Measurements from ENCODE around the gene FSD2. TPM values are rescaled to one million over a fixed set of nuclear protein-coding genes. Genes with fewer than 3 reads are reported as not detected.

FSD2 gene
- total RNA-seq, 2 donors from 2014 or later = not detected

- H3K27me3 Mint-ChIP-seq (ENCODE audit: insufficient read depth) = peaks cover 19% of the 10 kb centered on the region
- no peaks in the 10 kb centered on the region for H3K36me3 ChIP-seq (ENCODE audit: control insufficient read depth, insufficient read depth, low read length)
- no peaks in the 10 kb centered on the region for H3K9me3 ChIP-seq (ENCODE audit: control insufficient read depth, low read length)
- H3K4me3 Mint-ChIP-seq = no peak overlapping the region
- H3K9me3 Mint-ChIP-seq = no peaks in the 10 kb centered on the region
- no peak overlapping the region for H3K9ac ChIP-seq (ENCODE audit: extremely low read depth, low read length, poor library complexity, severe bottlenecking)
- no peak overlapping the region for H3K27ac ChIP-seq (ENCODE audit: low read depth, low read length)
- H3K27ac Mint-ChIP-seq = no peak overlapping the region
- WGBS, 2 experiments (ENCODE audit: insufficient coverage in 1 of 2, insufficient read length in 1 of 2) = 79 to 86% methylated on average over 1 to 4 of the region's 4 CpGs
- H3K36me3 Mint-ChIP-seq (ENCODE audit: low read depth) = no peaks in the 10 kb centered on the region
- peaks cover 6% of the 10 kb centered on the region for H3K27me3 ChIP-seq (ENCODE audit: control insufficient read depth, insufficient read depth, low read length, poor library complexity, severe bottlenecking)
- TF ChIP-seq CTCF (conservative IDR thresholded peaks at IDR 0.05) = no peak
- H3K4me1 Mint-ChIP-seq = no peaks in the 10 kb centered on the region
- H3K4me3 ChIP-seq (ENCODE audit: low read length) = no peak overlapping the region
- no peak for DNase-seq
- no peaks in the 10 kb centered on the region for H3K4me1 ChIP-seq (ENCODE audit: control insufficient read depth, insufficient read depth, low read length)
These were observed 24.5 kb downstream of the FSD2 start for GRCh38 chr15:82781349-82781748.

- no peak for DNase-seq
- H3K4me1 ChIP-seq (ENCODE audit: control insufficient read depth, insufficient read depth, low read length) = no peaks in the 10 kb centered on the region
- H3K9me3 Mint-ChIP-seq = no peaks in the 10 kb centered on the region
- no peak overlapping the region for H3K4me3 ChIP-seq (ENCODE audit: low read length)
- H3K36me3 Mint-ChIP-seq (ENCODE audit: low read depth) = no peaks in the 10 kb centered on the region
- H3K27ac Mint-ChIP-seq = no peak overlapping the region
- H3K27ac ChIP-seq (ENCODE audit: low read depth, low read length) = no peak overlapping the region
- no peak overlapping the region for H3K9ac ChIP-seq (ENCODE audit: extremely low read depth, low read length, poor library complexity, severe bottlenecking)
- 77 to 89% methylated on average over 3 of the region's 3 CpGs for WGBS, 2 experiments (ENCODE audit: insufficient coverage in 1 of 2, insufficient read length in 1 of 2)
- no peaks in the 10 kb centered on the region for H3K4me1 Mint-ChIP-seq
- H3K27me3 ChIP-seq (ENCODE audit: control insufficient read depth, insufficient read depth, low read length, poor library complexity, severe bottlenecking) = no peaks in the 10 kb centered on the region
- no peak for TF ChIP-seq CTCF (conservative IDR thresholded peaks at IDR 0.05)
- H3K27me3 Mint-ChIP-seq (ENCODE audit: insufficient read depth) = peaks cover 7% of the 10 kb centered on the region
- H3K36me3 ChIP-seq (ENCODE audit: control insufficient read depth, insufficient read depth, low read length) = no peaks in the 10 kb centered on the region
- no peak overlapping the region for H3K4me3 Mint-ChIP-seq
- no peaks in the 10 kb centered on the region for H3K9me3 ChIP-seq (ENCODE audit: control insufficient read depth, low read length)
These were observed 27.1 kb downstream of the FSD2 start for GRCh38 chr15:82778755-82779154.

GRCh38 chr15:82774496-82774895, 31.4 kb downstream of the FSD2 start:
- no peaks in the 10 kb centered on the region for H3K4me1 ChIP-seq (ENCODE audit: control insufficient read depth, insufficient read depth, low read length)
- no peaks in the 10 kb centered on the region for H3K9me3 ChIP-seq (ENCODE audit: control insufficient read depth, low read length)
- no peak overlapping the region for H3K27ac Mint-ChIP-seq
- peaks cover 2% of the 10 kb centered on the region for H3K27me3 Mint-ChIP-seq (ENCODE audit: insufficient read depth)
- H3K27me3 ChIP-seq (ENCODE audit: control insufficient read depth, insufficient read depth, low read length, poor library complexity, severe bottlenecking) = no peaks in the 10 kb centered on the region
- no peaks in the 10 kb centered on the region for H3K36me3 Mint-ChIP-seq (ENCODE audit: low read depth)
- H3K4me1 Mint-ChIP-seq = no peaks in the 10 kb centered on the region
- no peak for TF ChIP-seq CTCF (conservative IDR thresholded peaks at IDR 0.05)
- no peak overlapping the region for H3K4me3 ChIP-seq (ENCODE audit: low read length)
- no peak overlapping the region for H3K9ac ChIP-seq (ENCODE audit: extremely low read depth, low read length, poor library complexity, severe bottlenecking)
- 78 to 100% methylated on average over 4 to 7 of the region's 7 CpGs for WGBS, 2 experiments (ENCODE audit: insufficient coverage in 1 of 2, insufficient read length in 1 of 2)
- no peaks in the 10 kb centered on the region for H3K9me3 Mint-ChIP-seq
- DNase-seq = no peak
- H3K4me3 Mint-ChIP-seq = no peak overlapping the region
- no peak overlapping the region for H3K27ac ChIP-seq (ENCODE audit: low read depth, low read length)
- H3K36me3 ChIP-seq (ENCODE audit: control insufficient read depth, insufficient read depth, low read length) = no peaks in the 10 kb centered on the region

Data from endodermal cell (in vitro differentiated cells).